Testis (tissue), 2 donors: Measurements from ENCODE around the gene SLC22A1.

Experiments used
- CTCF ChIP-seq, 3 experiments: fragments of 450-650 bp in 2 of 3; fragments of 200-600 bp in 1 of 3; sonication (generic) in 1 of 3; IDR thresholded peaks; one replicate each; pipeline ENCODE4 v1.5.1; 2016 to 2019; ENCODE audit warnings: antibody characterized with exemption in 3 of 3, mild to moderate bottlenecking in 2 of 3, moderate library complexity in 1 of 3
- POLR2A ChIP-seq: fragments of 450-650 bp; IDR thresholded peaks from one replicate; pipeline ENCODE4 v1.6.1; 2017; ENCODE audit warnings: antibody characterized with exemption, mild to moderate bottlenecking, moderate library complexity

- no peak for TF ChIP-seq CTCF (IDR thresholded peaks at IDR 0.05)
- no peak for TF ChIP-seq POLR2A
Measured at GRCh38 chr6:160178271-160178670, 56.7 kb downstream of the SLC22A1 start.
